Sigmoid colon (tissue), 7 donors: ENCODE data around the gene B3GALT6. TPM values are rescaled to one million over a fixed set of nuclear protein-coding genes. Genes with fewer than 3 reads are reported as not detected.

ENCODE experiments used
- DNase-seq: peaks from one replicate; pipeline ENCODE4 v3.0.0-alpha.2; 2019
- H3K27ac ChIP-seq, 4 donors: fragments of 200-600 bp; sonication (generic); one replicate each; pipeline ENCODE4 v1.5.1; 2016 to 2019; ENCODE audit warnings: mild to moderate bottlenecking in 1 of 4
- H3K27me3 ChIP-seq, 3 donors: fragments of 200-600 bp; sonication (generic); one replicate each; pipeline ENCODE4 v1.5.1; 2019; ENCODE audit warnings: mild to moderate bottlenecking in 1 of 3
- H3K36me3 ChIP-seq, 4 donors: fragments of 200-600 bp; sonication (generic); one replicate each; pipeline ENCODE4 v1.5.1; 2016 to 2019
- H3K4me1 ChIP-seq, 4 donors: fragments of 200-600 bp; sonication (generic); one replicate each; pipeline ENCODE4 v1.5.1; 2017 to 2019
- H3K4me3 ChIP-seq, 4 donors: fragments of 200-600 bp; sonication (generic); one replicate each; pipeline ENCODE4 v1.5.1; 2017 to 2019; ENCODE audit warnings: mild to moderate bottlenecking in 2 of 4, moderate library complexity in 1 of 4
- H3K9me3 ChIP-seq, 4 donors: fragments of 200-600 bp in 3 of 4; sonication (generic) in 3 of 4; one replicate each; pipeline versions ENCODE4 v1.5.1 to v1.6.1; 2013 to 2019
- CTCF ChIP-seq, 4 experiments: fragments of 450-650 bp in 3 of 4; fragments of 200-600 bp in 1 of 4; IDR thresholded peaks; one replicate each; pipeline ENCODE4 v1.5.1; 2016 to 2019; ENCODE audit warnings: antibody characterized with exemption in 4 of 4, mild to moderate bottlenecking in 3 of 4, moderate library complexity in 2 of 4
- EP300 ChIP-seq, 4 donors: sonication (generic); formaldehyde crosslinking; IDR thresholded peaks; one replicate each; pipeline ENCODE4 v1.6.1; 2017; ENCODE audit warnings: antibody characterized with exemption in 4 of 4
- POLR2A ChIP-seq, 2 donors: fragments of 450-650 bp; IDR thresholded peaks; one replicate each; pipeline ENCODE4 v1.6.1; 2016; ENCODE audit warnings: antibody characterized with exemption in 2 of 2, mild to moderate bottlenecking in 2 of 2, moderate library complexity in 2 of 2
- POLR2AphosphoS5 ChIP-seq, 4 donors: sonication (generic); formaldehyde crosslinking; IDR thresholded peaks; one replicate each; pipeline ENCODE4 v1.6.1; 2017; ENCODE audit warnings: antibody characterized with exemption in 4 of 4
- WGBS, 2 donors: extraction: QIAGEN DNeasy Blood & Tissue Kit; methylation state at CpG; one replicate each; pipeline ENCODE4 v1.1.7; 2013; 5-methylcytosine and 5-hydroxymethylcytosine counted together
- intact Hi-C: fragments of 100-400 bp; cut with DNase I; formaldehyde crosslinking; loops from one replicate; pipeline ENCODE4 v1.15.1; 2023
- polyA plus RNA-seq, 3 donors: library from polyadenylated mRNA; stranded (reverse); fragments of 200-250 nt; gene quantifications; one replicate each; pipeline ENCODE4 v1.2.3, GENCODE V29; 2013
- total RNA-seq, 4 donors: library from RNA; depleted of rRNA; stranded (reverse); fragments of >200 nt; gene quantifications; one replicate each; pipeline ENCODE4 v1.1.0, GENCODE V29; 2016
- donor health status: healthy with polysubstance abuse.
- donor health status: Bipolar disorder and iron deficiency.
- donor health status: healthy.

Gene B3GALT6
- total and polyA plus RNA-seq, 7 donors: 1.8 to 12.5 (median 9.1) TPM

GRCh38 chr1:1235016-1235744 lies 3.1 kb downstream of the B3GALT6 start:
- Histone ChIP-seq H3K36me3 (no peaks in the 10 kb centered on the region), H3K9me3 (no peaks in the 10 kb centered on the region), H3K4me1 (peaks cover 0 to 38% (median 21%) of the 10 kb centered on the region in 4 donors), H3K27me3 (peaks cover 8 to 29% (median 23%) of the 10 kb centered on the region in 3 donors), H3K4me3 (no peak overlapping the region), H3K27ac (no peak overlapping the region)
- intact Hi-C loops: no loop called here
- TF ChIP-seq CTCF (IDR thresholded peaks at IDR 0.05) (no peak), POLR2AphosphoS5 (IDR thresholded peaks at IDR 0.05) (no peak), POLR2A (IDR thresholded peaks at IDR 0.05) (no peak), EP300 (IDR thresholded peaks at IDR 0.05) (no peak)
- DNase-seq: no peak
- WGBS, 2 donors: 90 to 92% methylated on average over 27 of the region's 27 CpGs

GRCh38 chr1:1236176-1236763 lies 4.2 kb downstream of the B3GALT6 start:
- TF ChIP-seq POLR2AphosphoS5 (IDR thresholded peaks at IDR 0.05): no peak
- intact Hi-C loops: no loop called here
- no peaks in the 10 kb centered on the region for H3K36me3 ChIP-seq
- peaks cover 0 to 28% (median 12%) of the 10 kb centered on the region in 4 donors for H3K4me1 ChIP-seq
- no peak for DNase-seq
- H3K9me3 ChIP-seq: no peaks in the 10 kb centered on the region
- no peak overlapping the region for H3K27ac ChIP-seq
- 59 to 76% methylated on average over 22 of the region's 22 CpGs for WGBS, 2 donors
- no peak overlapping the region for H3K4me3 ChIP-seq
- H3K27me3 ChIP-seq: peaks cover 8 to 31% (median 24%) of the 10 kb centered on the region in 3 donors

GRCh38 chr1:1236945-1237873 lies 5.2 kb downstream of the B3GALT6 start:
- 14 to 37% methylated on average over 34 of the region's 34 CpGs for WGBS, 2 donors
- peaks cover 8 to 31% (median 24%) of the 10 kb centered on the region in 3 donors for H3K27me3 ChIP-seq
- no peaks in the 10 kb centered on the region for H3K9me3 ChIP-seq
- no peak for TF ChIP-seq POLR2AphosphoS5 (IDR thresholded peaks at IDR 0.05)
- TF ChIP-seq CTCF (IDR thresholded peaks at IDR 0.05): no peak
- TF ChIP-seq POLR2A (IDR thresholded peaks at IDR 0.05): no peak
- no peak for TF ChIP-seq EP300 (IDR thresholded peaks at IDR 0.05)
- H3K27ac ChIP-seq: no peak overlapping the region
- no peak overlapping the region for H3K4me3 ChIP-seq
- intact Hi-C loops: no loop called here
- peaks cover 0 to 28% (median 11%) of the 10 kb centered on the region in 4 donors for H3K4me1 ChIP-seq
- no peak for DNase-seq
- no peaks in the 10 kb centered on the region for H3K36me3 ChIP-seq

GRCh38 chr1:1237874-1238701 lies 6.1 kb downstream of the B3GALT6 start:
- Histone ChIP-seq H3K4me3 (no peak overlapping the region), H3K27ac (no peak overlapping the region), H3K9me3 (no peaks in the 10 kb centered on the region), H3K36me3 (no peaks in the 10 kb centered on the region), H3K27me3 (peaks cover 8 to 31% (median 24%) of the 10 kb centered on the region in 3 donors), H3K4me1 (peaks cover 0 to 21% (median 4%) of the 10 kb centered on the region in 4 donors)
- intact Hi-C loops: no loop called here
- TF ChIP-seq CTCF (IDR thresholded peaks at IDR 0.05) (no peak), POLR2AphosphoS5 (IDR thresholded peaks at IDR 0.05) (no peak), EP300 (IDR thresholded peaks at IDR 0.05) (no peak), POLR2A (IDR thresholded peaks at IDR 0.05) (no peak)
- no peak for DNase-seq
- WGBS, 2 donors: 11 to 44% methylated on average over 48 of the region's 48 CpGs
